Hematopoietic multipotent progenitor cell treated with erythropoietin and hydrocortisone succinate and interleukin-3 and kit ligand, for 17 days (in vitro differentiated cells): ENCODE results near the gene BLMH.
A peak's percentile ranks its signal among the peaks of the same experiment; 100 is the strongest.
"Not testable (repeated sequence)": the region's sequence is repeated elsewhere in the genome, so short reads cannot be mapped to it uniquely, and the experiment has no call there.

Experiments used
- DNase-seq: peaks from one replicate; pipeline ENCODE4 v3.0.0-alpha.2; 2015; ENCODE audit warnings: low spot score

The BLMH gene

GRCh38 chr17:30228011-30228410 lies 63.7 kb downstream of the BLMH start:
- DNase-seq, result no peak

GRCh38 chr17:30226878-30227277 lies 64.9 kb downstream of the BLMH start:
- DNase-seq, result no peak

DNA sequence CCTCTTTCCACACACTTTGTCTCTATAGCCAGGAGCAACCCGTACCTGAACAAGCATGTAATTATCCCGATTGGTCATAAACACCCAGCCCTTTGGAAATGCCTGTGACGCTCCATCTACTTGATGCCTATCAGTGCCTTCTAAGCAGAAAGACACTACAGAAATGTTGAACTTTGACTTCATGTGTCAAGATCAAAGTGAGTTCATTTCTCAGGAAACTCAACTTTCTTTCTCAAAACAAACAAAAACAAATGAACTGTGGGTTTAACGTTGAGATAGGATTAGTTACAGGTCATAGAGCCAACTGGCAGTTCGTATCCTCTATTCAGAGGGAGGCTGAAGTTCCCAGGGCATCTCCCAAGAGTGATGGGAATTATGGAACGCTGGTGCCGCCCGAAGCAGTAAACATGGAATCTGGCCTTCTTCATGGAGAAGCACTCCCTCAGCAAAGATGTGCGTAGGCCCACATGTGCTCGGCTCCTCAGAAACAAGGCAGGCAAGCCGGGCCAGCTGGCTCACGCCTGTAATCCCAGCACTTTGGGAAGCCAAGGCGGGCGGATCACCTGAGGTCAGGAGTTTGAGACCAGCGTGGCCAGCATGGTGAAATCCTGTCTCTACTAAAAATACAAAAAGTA lies 65.7 kb downstream of the BLMH start:
- no peak for DNase-seq

DNA sequence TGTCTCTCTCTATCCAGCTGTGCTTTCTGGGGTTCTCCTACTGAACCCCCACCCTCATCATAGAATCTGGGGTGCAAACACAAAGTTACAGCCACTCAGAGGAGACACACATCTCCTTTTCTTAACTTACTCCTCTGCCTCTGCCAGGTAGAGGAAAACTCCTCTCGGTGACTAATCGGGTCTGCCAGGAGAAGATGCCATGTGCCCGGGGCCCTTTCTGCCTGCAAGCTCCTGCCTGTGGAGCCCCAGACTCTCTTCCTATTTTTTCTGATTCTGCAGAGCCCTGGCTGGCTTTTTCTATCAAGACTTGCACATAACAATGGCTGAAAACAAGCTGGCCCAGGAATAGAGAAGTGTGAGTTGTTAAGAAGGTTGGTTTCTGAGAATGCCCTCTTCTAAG lies 66.6 kb downstream of the BLMH start:
- no peak for DNase-seq

DNA sequence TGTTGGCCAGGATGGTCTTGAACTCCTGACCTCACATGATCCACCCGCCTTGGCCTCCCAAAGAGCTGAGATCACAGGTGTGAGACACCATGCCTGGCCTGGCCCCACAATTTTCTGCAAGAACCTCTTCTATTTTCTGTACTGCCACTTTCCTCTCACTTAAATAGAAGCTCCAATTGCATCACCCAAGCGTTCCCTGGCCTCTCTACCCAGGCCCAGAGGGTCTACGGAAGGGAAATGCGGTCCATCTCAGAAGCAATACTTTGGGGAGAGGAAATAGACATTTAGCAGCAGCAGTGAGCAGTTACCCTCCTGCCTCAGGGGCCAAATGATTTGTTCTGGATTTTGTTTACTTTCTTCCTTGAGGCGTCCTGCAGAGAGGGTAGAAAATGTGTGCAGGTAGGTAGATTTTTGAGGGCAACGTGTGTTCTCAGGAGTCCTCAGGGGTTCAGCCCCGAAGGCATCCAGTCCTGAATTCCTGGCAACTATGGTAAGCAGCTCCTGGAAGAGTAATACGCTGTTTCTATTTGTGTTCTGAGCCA lies 67.3 kb downstream of the BLMH start:
- DNase-seq, result no peak

DNA sequence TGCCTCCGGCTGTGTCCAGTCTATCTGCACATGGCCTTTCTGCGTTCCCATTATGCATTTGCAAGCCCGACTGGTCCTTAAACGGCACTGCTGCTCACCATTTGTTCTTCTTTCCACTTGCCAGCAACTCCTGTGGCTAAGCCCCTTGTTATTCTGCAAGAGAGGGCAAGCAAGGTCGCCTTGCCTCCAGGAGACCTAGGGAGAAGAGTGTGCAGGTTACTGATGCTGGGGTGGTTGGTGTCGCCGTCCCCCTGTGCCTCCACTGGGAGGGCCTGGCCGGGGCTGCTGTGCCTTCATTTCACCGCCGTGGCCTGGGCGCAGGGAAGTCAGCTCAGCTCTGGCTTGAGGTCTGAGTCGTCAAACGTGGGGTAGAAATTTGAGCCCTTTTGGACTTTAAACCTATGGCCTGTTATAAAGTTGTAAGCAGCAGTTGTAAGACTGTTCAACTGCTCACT lies 69.0 kb downstream of the BLMH start:
- no peak for DNase-seq

GRCh38 chr17:30222251-30222650 lies 69.5 kb downstream of the BLMH start:
- DNase-seq, result no peak

DNA sequence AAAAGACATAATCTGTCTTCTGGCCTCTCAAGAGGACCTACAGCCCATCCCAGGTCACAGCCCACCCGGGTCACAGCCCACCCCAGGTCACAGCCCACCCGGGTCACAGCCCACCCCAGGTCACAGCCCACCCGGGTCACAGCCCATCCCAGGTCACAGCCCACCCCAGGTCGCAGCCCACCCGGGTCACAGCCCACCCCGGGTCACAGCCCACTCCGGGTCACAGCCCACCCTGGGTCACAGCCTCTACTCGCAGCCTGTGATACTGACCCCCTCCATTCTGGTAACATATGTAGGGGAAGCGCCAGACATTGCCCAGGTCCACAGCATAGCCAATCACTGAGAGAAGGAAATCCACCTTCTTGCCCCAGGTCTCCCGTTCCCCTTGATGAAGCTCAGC lies 70.4 kb downstream of the BLMH start:
- DNase-seq, result no peak

GRCh38 chr17:30220414-30220813 lies 71.3 kb downstream of the BLMH start:
- no peak for DNase-seq

- DNase-seq, result no peak
Measured at GRCh38 chr17:30219833-30220232, 71.9 kb downstream of the BLMH start.

GRCh38 chr17:30219315-30219714 lies 72.4 kb downstream of the BLMH start:
- DNase-seq, result no peak

DNA sequence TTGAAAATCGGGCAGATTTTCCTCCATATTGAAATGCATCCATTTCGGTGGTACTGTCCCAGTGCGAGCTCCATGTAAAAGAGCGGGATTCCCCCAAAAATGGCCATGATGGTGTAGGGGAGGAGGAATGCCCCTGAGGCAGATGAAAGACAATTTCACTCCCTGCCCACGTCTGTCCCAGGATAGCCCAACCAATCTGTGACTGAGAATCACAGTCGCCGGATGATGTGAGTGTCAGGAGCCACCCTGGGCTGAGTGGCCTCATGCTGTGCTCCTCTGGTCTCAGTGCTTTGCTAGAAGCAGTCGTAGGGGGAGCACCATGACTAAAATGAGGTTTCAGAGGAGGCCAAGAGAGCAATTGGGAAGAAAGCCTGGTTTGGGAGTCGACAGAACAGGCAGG lies 72.9 kb downstream of the BLMH start:
- no peak for DNase-seq

- DNase-seq, result no peak
Measured at GRCh38 chr17:30217746-30218245, 73.9 kb downstream of the BLMH start.

- DNase-seq, result no peak
Measured at GRCh38 chr17:30217054-30217453, 74.7 kb downstream of the BLMH start.

GRCh38 chr17:30212750-30213149 lies 79.0 kb downstream of the BLMH start:
- no peak for DNase-seq

DNA sequence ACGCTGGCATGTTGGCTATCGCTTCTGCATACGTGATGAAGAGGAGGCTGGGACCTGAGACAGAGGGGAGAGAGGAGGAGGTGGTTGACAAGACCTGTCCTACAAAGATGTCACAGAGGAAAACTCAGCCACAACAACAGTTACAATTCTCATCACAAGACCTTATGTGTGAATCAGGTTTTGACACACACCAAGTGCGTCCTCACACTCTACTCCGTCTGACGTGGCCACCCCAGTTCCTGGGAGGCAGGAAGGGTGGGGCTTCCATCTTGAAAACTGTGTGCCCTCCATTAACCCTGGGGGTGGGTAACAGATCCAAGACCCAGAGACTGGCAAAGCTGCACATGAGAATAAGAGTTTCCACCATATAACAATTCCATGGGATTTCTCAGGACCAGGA lies 80.4 kb downstream of the BLMH start:
- DNase-seq, result no peak

DNA sequence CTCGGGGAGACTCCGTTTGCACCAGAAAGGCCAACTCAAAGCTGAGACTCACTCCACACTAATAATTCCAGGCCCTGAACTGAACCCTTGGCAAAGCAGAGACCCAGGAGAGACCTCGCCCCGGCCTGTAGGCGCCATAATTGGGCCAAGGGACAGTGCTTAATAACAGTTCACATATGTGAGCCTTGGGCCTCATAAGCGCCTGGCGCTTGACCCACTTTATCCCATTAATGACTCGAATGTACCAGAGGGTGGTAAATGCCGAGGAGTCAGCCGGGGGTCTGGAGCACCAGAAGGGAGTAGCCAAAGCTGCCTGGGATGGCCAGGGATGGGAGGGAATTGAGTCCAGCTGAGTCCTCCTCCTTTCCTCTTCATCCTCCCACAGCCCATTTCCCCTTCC lies 80.8 kb downstream of the BLMH start:
- no peak for DNase-seq

- no peak for DNase-seq
Measured at GRCh38 chr17:30210366-30210765, 81.4 kb downstream of the BLMH start.

GRCh38 chr17:30209930-30210329 lies 81.8 kb downstream of the BLMH start:
- no peak for DNase-seq

- DNase-seq, result no peak
Measured at GRCh38 chr17:30208214-30208613, 83.5 kb downstream of the BLMH start.

- DNase-seq, result no peak
Measured at GRCh38 chr17:30207655-30208054, 84.1 kb downstream of the BLMH start.

GRCh38 chr17:30203471-30203981 lies 88.2 kb downstream of the BLMH start:
- DNase-seq, result no peak

DNA sequence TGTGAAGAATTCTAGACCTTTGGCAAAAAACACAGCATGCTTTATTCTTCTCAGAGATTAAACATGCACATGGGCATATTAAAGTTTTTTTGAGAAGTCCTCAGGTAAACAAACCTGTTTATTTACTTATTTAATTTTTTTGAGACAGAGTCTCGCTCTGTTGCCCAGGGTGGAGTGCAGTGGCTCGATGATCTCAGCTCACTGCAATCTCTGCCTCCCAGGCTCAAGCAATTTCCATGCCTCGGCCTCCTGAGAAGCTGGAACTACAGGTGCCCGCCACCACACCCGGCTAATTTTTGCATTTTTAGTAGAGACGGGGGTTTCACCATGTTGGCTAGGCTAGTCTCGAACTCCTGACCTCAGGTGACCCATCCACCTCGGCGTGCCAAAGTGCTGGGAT lies 91.1 kb downstream of the BLMH start:
- DNase-seq, result not testable (repeated sequence)

DNA sequence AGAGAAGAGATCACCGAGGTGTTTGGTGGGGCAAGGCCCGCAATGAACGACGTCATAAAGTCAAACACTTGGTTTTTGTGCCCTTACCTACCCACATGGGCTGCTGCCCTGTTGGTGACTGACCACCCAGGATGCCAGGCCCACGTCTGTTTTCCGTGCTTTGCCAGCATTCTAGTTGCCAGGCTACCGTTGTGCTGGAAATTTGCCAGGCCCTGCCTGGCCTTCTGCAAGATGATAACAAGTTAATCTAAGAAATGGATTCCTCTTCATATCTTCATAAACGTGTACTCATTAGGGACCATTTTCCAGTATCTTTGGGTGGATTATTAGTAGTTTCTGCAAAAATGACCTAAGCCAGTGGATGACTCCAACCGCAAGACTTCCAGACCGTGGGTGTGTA lies 91.6 kb downstream of the BLMH start:
- DNase-seq, result peak; percentile 40
